ENCODE results near the gene BLTP2. TPM values are rescaled to one million over a fixed set of nuclear protein-coding genes. Genes with fewer than 3 reads are reported as not detected.

Gene BLTP2
- total RNA-seq, 1 experiment from 2014 or later: 137 TPM

DNA sequence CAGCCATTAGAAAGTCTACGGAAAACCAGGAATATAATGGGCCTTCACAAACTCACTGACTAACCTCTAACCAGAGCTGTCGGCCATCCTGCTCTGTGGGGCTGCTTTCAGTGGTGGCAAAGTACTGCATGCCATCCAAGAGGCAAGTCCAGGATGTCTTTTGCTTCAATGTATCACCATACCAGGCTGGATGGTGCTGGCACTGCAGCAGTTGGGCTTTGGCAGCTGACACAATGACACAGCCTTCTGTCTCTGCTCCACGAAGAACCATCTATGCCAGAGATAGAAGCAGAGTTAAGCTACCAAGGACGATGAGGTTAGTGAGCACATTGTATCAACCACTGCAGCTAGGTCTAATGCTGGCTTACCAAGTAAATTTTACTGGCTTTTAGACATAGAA lies 21.3 kb downstream of the BLTP2 start:
- Histone ChIP-seq H3K23me2 (ENCODE audit: insufficient read length, low read depth, low read length, poor library complexity, severe bottlenecking) (no peaks in the 10 kb centered on the region), H2AFZ (ENCODE audit: low read length) (no peak overlapping the region), H3K14ac (ENCODE audit: insufficient read depth, low read length) (no peak overlapping the region), H3K56ac (ENCODE audit: insufficient read length, low read depth, low read length) (no peak overlapping the region), H3K9ac (ENCODE audit: extremely low read depth, insufficient read length, low read length) (no peak overlapping the region), H2BK5ac (ENCODE audit: insufficient read length, low read length) (no peak overlapping the region), H4K20me1 (ENCODE audit: control insufficient read depth, insufficient read depth, insufficient read length) (no peaks in the 10 kb centered on the region), H3K4me2 (ENCODE audit: insufficient read depth, insufficient read length, low read length) (no peak overlapping the region), H2AK5ac (ENCODE audit: insufficient read length, low read length) (no peak overlapping the region), H4K8ac (replicated peaks; ENCODE audit: insufficient read length, low read depth, low read length) (no peak overlapping the region), H3K27me3 (ENCODE audit: insufficient read depth, low read length) (no peaks in the 10 kb centered on the region), H3K79me2 (ENCODE audit: insufficient read depth, low read length) (no peaks in the 10 kb centered on the region), H4K91ac (ENCODE audit: insufficient read length, low read depth, low read length) (no peak overlapping the region), H3K27ac (ENCODE audit: insufficient read length, low read depth, low read length) (no peak overlapping the region), H3K4me1 (ENCODE audit: insufficient read depth, low read length) (no peaks in the 10 kb centered on the region), H3T11ph (ENCODE audit: low read length) (no peak overlapping the region), H2BK12ac (ENCODE audit: insufficient read length, low read depth, low read length) (no peak overlapping the region), H3K4ac (ENCODE audit: low read depth, low read length) (no peak overlapping the region), H3K23ac (ENCODE audit: insufficient read length, low read depth, low read length) (no peak overlapping the region), H3K18ac (ENCODE audit: insufficient read length, low read depth, low read length) (no peak overlapping the region), H2BK15ac (ENCODE audit: low read depth, low read length) (no peak overlapping the region), H2BK20ac (ENCODE audit: low read depth, low read length, poor library complexity, severe bottlenecking) (no peak overlapping the region), H4K5ac (ENCODE audit: insufficient read length, low read depth, low read length) (no peak overlapping the region), H3K79me1 (ENCODE audit: insufficient read depth, low read depth, low read length, poor library complexity, severe bottlenecking) (no peaks in the 10 kb centered on the region), H3K9me3 (ENCODE audit: control insufficient read depth, low read depth, low read length) (no peaks in the 10 kb centered on the region), H2BK120ac (ENCODE audit: low read depth, low read length, poor library complexity, severe bottlenecking) (no peak overlapping the region)
- Mint-ChIP-seq H3K9me3 (no peaks in the 10 kb centered on the region), H3K36me3 (ENCODE audit: insufficient read depth in 1 of 3, low read depth in 3 of 3) (peaks cover 54 to 90% (median 82%) of the 10 kb centered on the region in 3 experiments; a peak in 6 of 7 replicates), H3K4me3 (no peak overlapping the region), H3K4me1 (no peaks in the 10 kb centered on the region), H3K27me3 (ENCODE audit: low read depth) (no peaks in the 10 kb centered on the region; the same call in 1 of the 2 replicates), H3K27ac (no peak overlapping the region)
- WGBS (ENCODE audit: extremely low coverage, insufficient read length, low lambda C conversion rate): no CpG with 5 or more reads among the region's 4 CpGs
- TF ChIP-seq, protein P1, sequence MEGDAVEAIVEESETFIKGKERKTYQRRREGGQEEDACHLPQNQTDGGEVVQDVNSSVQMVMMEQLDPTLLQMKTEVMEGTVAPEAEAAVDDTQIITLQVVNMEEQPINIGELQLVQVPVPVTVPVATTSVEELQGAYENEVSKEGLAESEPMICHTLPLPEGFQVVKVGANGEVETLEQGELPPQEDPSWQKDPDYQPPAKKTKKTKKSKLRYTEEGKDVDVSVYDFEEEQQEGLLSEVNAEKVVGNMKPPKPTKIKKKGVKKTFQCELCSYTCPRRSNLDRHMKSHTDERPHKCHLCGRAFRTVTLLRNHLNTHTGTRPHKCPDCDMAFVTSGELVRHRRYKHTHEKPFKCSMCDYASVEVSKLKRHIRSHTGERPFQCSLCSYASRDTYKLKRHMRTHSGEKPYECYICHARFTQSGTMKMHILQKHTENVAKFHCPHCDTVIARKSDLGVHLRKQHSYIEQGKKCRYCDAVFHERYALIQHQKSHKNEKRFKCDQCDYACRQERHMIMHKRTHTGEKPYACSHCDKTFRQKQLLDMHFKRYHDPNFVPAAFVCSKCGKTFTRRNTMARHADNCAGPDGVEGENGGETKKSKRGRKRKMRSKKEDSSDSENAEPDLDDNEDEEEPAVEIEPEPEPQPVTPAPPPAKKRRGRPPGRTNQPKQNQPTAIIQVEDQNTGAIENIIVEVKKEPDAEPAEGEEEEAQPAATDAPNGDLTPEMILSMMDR (conservative IDR thresholded peaks at IDR 0.05): no peak
- no peak for DNase-seq
